Spleen (tissue), 11 donors: ENCODE data around the gene KIF3A. TPM values are rescaled to one million over a fixed set of nuclear protein-coding genes. Genes with fewer than 3 reads are reported as not detected.

ENCODE experiments used
- DNase-seq: peaks from one replicate; pipeline ENCODE4 v3.0.0-alpha.2; 2020
- H3K27ac ChIP-seq, 8 donors: fragments of 200-600 bp; sonication (generic) in 7 of 8; 1 replicate in 4 of 8; 2 replicates in 4 of 8; pipeline versions ENCODE4 v1.5.0 to v1.8.0; 2016 to 2021; ENCODE audit warnings: inconsistent platforms in 4 of 8, mild to moderate bottlenecking in 4 of 8, moderate library complexity in 1 of 8
- H3K27me3 ChIP-seq, 7 donors: fragments of 200-600 bp; sonication (generic) in 6 of 7; replicated peaks in 1 of 7; 1 replicate in 4 of 7; 2 replicates in 3 of 7; pipeline versions ENCODE4 v1.5.0 to v1.8.0; 2016 to 2021; ENCODE audit warnings: inconsistent platforms in 3 of 7, mild to moderate bottlenecking in 1 of 7
- H3K36me3 ChIP-seq, 6 donors: fragments of 200-600 bp; sonication (generic) in 5 of 6; 1 replicate in 4 of 6; 2 replicates in 2 of 6; pipeline versions ENCODE4 v1.5.0 to v1.8.0; 2016 to 2021; ENCODE audit warnings: inconsistent platforms in 2 of 6
- H3K4me1 ChIP-seq, 6 donors: fragments of 200-600 bp; sonication (generic) in 5 of 6; 1 replicate in 3 of 6; 2 replicates in 3 of 6; pipeline versions ENCODE4 v1.5.0 to v1.8.0; 2016 to 2021; ENCODE audit warnings: inconsistent platforms in 3 of 6
- H3K4me3 ChIP-seq, 8 donors: fragments of 200-600 bp; sonication (generic) in 7 of 8; 1 replicate in 4 of 8; 2 replicates in 4 of 8; pipeline versions ENCODE4 v1.5.0 to v1.8.0; 2016 to 2021; ENCODE audit warnings: inconsistent platforms in 4 of 8, mild to moderate bottlenecking in 4 of 8, moderate library complexity in 2 of 8
- H3K9me3 ChIP-seq, 8 donors: fragments of 200-600 bp; sonication (generic) in 7 of 8; 1 replicate in 4 of 8; 2 replicates in 4 of 8; pipeline versions ENCODE4 v1.5.0 to v1.8.0; 2016 to 2021; ENCODE audit warnings: inconsistent platforms in 4 of 8
- POLR2A ChIP-seq, 3 donors: fragments of 450-650 bp; IDR thresholded peaks; one replicate each; pipeline ENCODE4 v1.5.1; 2017; ENCODE audit warnings: antibody characterized with exemption in 3 of 3, mild to moderate bottlenecking in 1 of 3
- POLR2AphosphoS5 ChIP-seq, 3 donors: sonication (generic); formaldehyde crosslinking; IDR thresholded peaks; one replicate each; pipeline ENCODE4 v1.5.1; 2017; ENCODE audit warnings: antibody characterized with exemption in 3 of 3
- WGBS, 5 donors: extraction: QIAGEN DNeasy Blood & Tissue Kit in 3 of 5; methylation state at CpG; one replicate each; pipeline versions ENCODE4 v1.1.5 to v1.1.7; 2013 to 2018; 5-methylcytosine and 5-hydroxymethylcytosine counted together
- intact Hi-C: fragments of 100-400 bp; cut with DNase I; formaldehyde crosslinking; loops from one replicate; pipeline ENCODE4 v1.15.0; 2023; ENCODE audit warnings: low total_unique reads
- polyA plus RNA-seq, 3 donors: library from polyadenylated mRNA; stranded (reverse); fragments of 200-250 nt; gene quantifications; one replicate each; pipeline ENCODE4 v1.2.1, GENCODE V29; 2013
- total RNA-seq, 7 donors: library from RNA; depleted of rRNA in 3 of 7; stranded (reverse); fragments of >200 nt in 3 of 7; fragmentation: NEBNext Ultra II Directional in 4 of 7; extraction: Animal tissue kit (Norgen Biotek cat#: 25700) in 4 of 7; gene quantifications; one replicate each; pipeline versions ENCODE4 v1.1.0 to v1.2.1, GENCODE V29; 2016 to 2021
- TF ChIP-seq, protein P1 (sequence below), 11 experiments: fragments of 200-600 bp in 7 of 11; fragments of 450-650 bp in 4 of 11; sonication (generic) in 4 of 11; IDR thresholded peaks in 8 of 11; conservative IDR thresholded peaks in 3 of 11; 1 replicate in 7 of 11; 2 replicates in 4 of 11; pipeline versions ENCODE4 v1.4.0 to v1.8.0; 2016 to 2021; ENCODE audit warnings: antibody characterized with exemption in 11 of 11, inconsistent platforms in 4 of 11, mild to moderate bottlenecking in 1 of 11
- donor health status: healthy with polysubstance abuse.
- donor health status: DM: no; HTN: no; CAD: no; lungs with moderate emphysema.
- donor health status: DM: no; HTN: no; CAD: no.
- donor health status: Bipolar disorder and iron deficiency.
- donor health status: healthy.
- donor health status: DM: no; HTN: no; CAD: no.
- donor health status: DM: yes; HTN: yes; CAD: no.

KIF3A gene
- total and polyA plus RNA-seq, 10 donors, result 1.3 to 10.7 (median 6.7) TPM

DNA sequence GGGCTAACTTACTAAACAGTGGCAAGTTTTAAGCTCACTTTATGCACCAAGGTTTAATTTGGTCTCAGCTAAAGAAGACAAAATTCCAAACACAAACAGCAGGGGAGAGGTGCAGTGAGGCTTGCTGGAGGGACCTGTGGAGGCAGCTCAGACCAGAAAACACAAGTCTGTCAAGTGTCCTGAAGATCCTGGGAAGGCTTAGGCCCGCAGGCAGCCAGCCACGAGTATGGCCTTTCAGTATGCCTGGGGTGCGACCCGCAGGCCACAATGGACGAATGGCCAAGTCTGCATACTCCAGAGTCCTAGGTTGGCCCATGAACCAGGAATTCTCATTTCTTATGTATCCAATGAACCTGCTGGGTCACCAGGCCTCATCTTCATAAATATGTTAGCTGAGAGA lies 19.2 kb upstream of the KIF3A start:
- intact Hi-C loops, result no loop called here
- Histone ChIP-seq H3K4me1 (no peaks in the 10 kb centered on the region), H3K36me3 (peaks cover 0 to 48% (median 11%) of the 10 kb centered on the region in 6 donors), H3K9me3 (no peaks in the 10 kb centered on the region), H3K27me3 (no peaks in the 10 kb centered on the region), H3K27ac (no peak overlapping the region), H3K4me3 (no peak overlapping the region)
- no peak for DNase-seq
- 89 to 96% (median 95%) methylated on average over 5 of the region's 5 CpGs for WGBS, 5 donors
- no peak for TF ChIP-seq POLR2A (IDR thresholded peaks at IDR 0.05)
- TF ChIP-seq, protein P1, sequence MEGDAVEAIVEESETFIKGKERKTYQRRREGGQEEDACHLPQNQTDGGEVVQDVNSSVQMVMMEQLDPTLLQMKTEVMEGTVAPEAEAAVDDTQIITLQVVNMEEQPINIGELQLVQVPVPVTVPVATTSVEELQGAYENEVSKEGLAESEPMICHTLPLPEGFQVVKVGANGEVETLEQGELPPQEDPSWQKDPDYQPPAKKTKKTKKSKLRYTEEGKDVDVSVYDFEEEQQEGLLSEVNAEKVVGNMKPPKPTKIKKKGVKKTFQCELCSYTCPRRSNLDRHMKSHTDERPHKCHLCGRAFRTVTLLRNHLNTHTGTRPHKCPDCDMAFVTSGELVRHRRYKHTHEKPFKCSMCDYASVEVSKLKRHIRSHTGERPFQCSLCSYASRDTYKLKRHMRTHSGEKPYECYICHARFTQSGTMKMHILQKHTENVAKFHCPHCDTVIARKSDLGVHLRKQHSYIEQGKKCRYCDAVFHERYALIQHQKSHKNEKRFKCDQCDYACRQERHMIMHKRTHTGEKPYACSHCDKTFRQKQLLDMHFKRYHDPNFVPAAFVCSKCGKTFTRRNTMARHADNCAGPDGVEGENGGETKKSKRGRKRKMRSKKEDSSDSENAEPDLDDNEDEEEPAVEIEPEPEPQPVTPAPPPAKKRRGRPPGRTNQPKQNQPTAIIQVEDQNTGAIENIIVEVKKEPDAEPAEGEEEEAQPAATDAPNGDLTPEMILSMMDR (IDR thresholded peaks at IDR 0.05 in 8 of 11, conservative IDR thresholded peaks at IDR 0.05 in 3 of 11), result no peak
- TF ChIP-seq POLR2AphosphoS5 (IDR thresholded peaks at IDR 0.05), result no peak

- no peak for DNase-seq
- intact Hi-C loops, result no loop called here
- Histone ChIP-seq H3K4me3 (no peak overlapping the region), H3K4me1 (no peaks in the 10 kb centered on the region), H3K9me3 (no peaks in the 10 kb centered on the region), H3K36me3 (peaks cover 0 to 32% (median 4%) of the 10 kb centered on the region in 6 donors), H3K27me3 (no peaks in the 10 kb centered on the region), H3K27ac (no peak overlapping the region)
- TF ChIP-seq, protein P1 (IDR thresholded peaks at IDR 0.05 in 8 of 11, conservative IDR thresholded peaks at IDR 0.05 in 3 of 11), result peak in 1 of 11 experiments; percentile 12
- no peak for TF ChIP-seq POLR2A (IDR thresholded peaks at IDR 0.05)
Measured at GRCh38 chr5:132754947-132755346, 17.6 kb upstream of the KIF3A start.

DNA sequence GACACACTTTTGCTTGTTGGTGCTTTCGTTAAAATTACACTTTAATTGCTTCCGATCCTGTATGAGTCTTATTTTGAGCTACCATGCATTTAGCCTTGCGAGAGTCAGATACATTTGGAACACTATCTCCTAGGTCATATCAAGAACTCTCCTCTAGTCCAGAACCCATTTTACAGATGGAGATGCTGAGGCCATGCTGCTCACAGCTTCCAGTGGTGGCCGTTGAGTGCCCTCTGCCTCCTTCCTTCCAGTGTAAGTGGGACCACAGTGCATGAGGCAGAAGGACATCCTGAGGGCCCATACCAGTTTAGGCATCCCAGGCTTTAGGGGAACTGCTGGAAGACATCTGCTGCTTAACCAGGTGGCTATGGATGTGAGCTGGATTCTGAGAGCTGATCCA lies 16.8 kb upstream of the KIF3A start:
- WGBS, 5 donors, result 92 to 97% (median 93%) methylated on average over 4 of the region's 4 CpGs

GRCh38 chr5:132753135-132753987 lies 16.0 kb upstream of the KIF3A start:
- intact Hi-C loops, result no loop called here
- no peak for DNase-seq

More for the DNA sequence above, 16.8 kb upstream of the KIF3A start:
- H3K4me1 ChIP-seq, result no peaks in the 10 kb centered on the region
- no peaks in the 10 kb centered on the region for H3K27me3 ChIP-seq
- DNase-seq, result no peak
- H3K27ac ChIP-seq, result no peak overlapping the region
- H3K36me3 ChIP-seq, result peaks cover 0 to 24% (median 4%) of the 10 kb centered on the region in 6 donors
- no peaks in the 10 kb centered on the region for H3K9me3 ChIP-seq
- H3K4me3 ChIP-seq, result no peak overlapping the region
- intact Hi-C loops, result no loop called here
- TF ChIP-seq, protein P1 (IDR thresholded peaks at IDR 0.05 in 8 of 11, conservative IDR thresholded peaks at IDR 0.05 in 3 of 11), result no peak
- no peak for TF ChIP-seq POLR2AphosphoS5 (IDR thresholded peaks at IDR 0.05)
- no peak for TF ChIP-seq POLR2A (IDR thresholded peaks at IDR 0.05)

More at GRCh38 chr5:132753135-132753987, 16.0 kb upstream of the KIF3A start:
- Histone ChIP-seq H3K27ac (no peak overlapping the region), H3K9me3 (no peaks in the 10 kb centered on the region), H3K36me3 (peaks cover 0 to 16% (median 4%) of the 10 kb centered on the region in 6 donors), H3K27me3 (peaks cover 0 to 5% (median 0%) of the 10 kb centered on the region in 7 donors), H3K4me1 (no peaks in the 10 kb centered on the region), H3K4me3 (no peak overlapping the region)
- 70 to 87% (median 82%) methylated on average over 2 of the region's 2 CpGs for WGBS, 5 donors
- TF ChIP-seq POLR2AphosphoS5 (IDR thresholded peaks at IDR 0.05) (no peak), POLR2A (IDR thresholded peaks at IDR 0.05) (no peak)
- TF ChIP-seq, protein P1 (IDR thresholded peaks at IDR 0.05 in 8 of 11, conservative IDR thresholded peaks at IDR 0.05 in 3 of 11), result no peak
